ENCODE data around the gene WASF3.

WASF3 gene

DNA sequence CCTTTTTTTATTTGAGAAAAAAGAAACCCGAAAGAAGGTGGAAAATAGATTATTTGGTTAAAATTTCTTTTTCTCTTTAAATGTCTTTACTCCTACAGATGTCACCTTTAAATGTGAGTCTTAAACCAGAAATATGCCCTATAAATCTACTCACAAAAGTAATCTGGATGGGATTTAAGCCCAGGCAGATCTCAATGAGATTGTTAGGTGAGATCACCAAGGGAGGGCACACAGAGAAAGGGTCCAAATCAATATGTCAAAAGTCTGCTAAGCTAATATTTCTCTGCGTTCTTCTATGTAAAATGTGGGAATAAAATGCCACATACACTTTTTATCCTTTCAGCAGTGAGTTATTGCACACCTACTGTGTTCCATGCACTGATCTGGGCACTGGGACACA lies 32.9 kb downstream of the WASF3 start:
- no peak for DNase-seq (ENCODE audit: low read depth in 2 of 2)

DNA sequence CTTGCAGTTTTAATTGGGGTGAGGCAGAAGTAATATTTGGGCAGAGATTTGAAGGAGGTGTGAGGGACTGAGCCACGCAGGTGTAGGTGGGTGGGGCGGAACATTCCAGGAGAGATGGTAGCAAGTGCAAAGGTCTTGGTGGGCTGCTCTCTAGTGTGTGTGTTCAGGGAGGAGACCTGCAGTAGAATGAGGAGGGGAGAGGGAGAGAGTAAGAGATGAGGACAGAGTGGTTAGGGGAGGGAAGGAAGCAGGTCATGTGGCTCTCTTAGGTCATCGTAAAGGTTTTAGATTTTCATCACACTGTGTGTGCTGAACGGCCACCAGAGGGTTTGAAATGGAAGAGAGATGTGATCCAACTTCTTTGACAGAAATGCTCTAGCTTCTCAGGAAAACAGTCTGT lies 33.5 kb downstream of the WASF3 start:
- DNase-seq (ENCODE audit: low read depth in 2 of 2), result no peak

DNA sequence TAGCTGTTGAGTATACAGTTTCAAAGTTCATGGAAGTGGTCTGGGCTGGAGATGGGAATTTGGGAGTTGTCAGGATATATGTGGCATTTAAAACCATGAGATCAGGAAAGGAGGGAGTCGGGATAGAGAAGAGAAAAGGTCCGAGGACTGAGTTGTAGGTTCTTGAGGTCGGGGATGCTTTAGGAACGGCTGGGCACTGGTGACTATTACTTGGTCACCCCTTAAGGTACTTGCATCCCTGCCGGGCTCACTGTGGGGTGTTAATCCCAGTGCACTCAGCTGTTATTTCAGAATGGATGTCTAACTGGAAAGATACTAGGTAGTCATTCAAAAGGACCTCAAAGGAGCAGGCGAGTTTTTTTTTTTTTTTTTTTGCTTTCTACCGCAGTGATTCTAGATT lies 34.2 kb downstream of the WASF3 start:
- DNase-seq (ENCODE audit: low read depth in 2 of 2), result no peak

- DNase-seq (ENCODE audit: low read depth in 2 of 2), result no peak
Measured at GRCh38 chr13:26593661-26594060, 36.2 kb downstream of the WASF3 start.

GRCh38 chr13:26594363-26594762 lies 36.9 kb downstream of the WASF3 start:
- no peak for DNase-seq (ENCODE audit: low read depth in 2 of 2)

- DNase-seq (ENCODE audit: low read depth in 2 of 2), result no peak
Measured at GRCh38 chr13:26596458-26596857, 39.0 kb downstream of the WASF3 start.

GRCh38 chr13:26599403-26599802 lies 41.9 kb downstream of the WASF3 start:
- DNase-seq (ENCODE audit: low read depth in 2 of 2), result no peak

DNA sequence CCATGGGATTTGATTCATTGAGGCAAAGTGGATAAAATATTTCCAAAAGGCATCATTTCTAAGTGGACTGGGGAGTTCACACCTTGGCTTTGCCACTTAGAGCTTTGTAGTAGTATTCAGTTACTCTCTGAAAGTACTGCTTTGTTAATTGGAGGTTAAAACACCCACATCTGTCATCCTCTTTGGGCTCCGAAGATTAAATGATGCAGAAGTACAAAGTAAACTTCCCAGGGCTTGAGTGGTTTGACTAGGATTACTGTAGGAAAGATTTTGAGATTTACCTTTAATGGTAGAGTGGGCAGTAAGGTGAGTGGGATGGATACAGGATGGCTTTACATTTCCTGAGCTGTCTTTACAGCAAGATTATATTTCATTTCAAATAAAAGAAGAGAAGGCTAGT lies 42.4 kb downstream of the WASF3 start:
- no peak for DNase-seq (ENCODE audit: low read depth in 2 of 2)

- DNase-seq (ENCODE audit: low read depth in 2 of 2), result no peak
Measured at GRCh38 chr13:26600343-26600742, 42.9 kb downstream of the WASF3 start.

GRCh38 chr13:26601669-26602068 lies 44.2 kb downstream of the WASF3 start:
- DNase-seq (ENCODE audit: low read depth in 2 of 2), result no peak

- DNase-seq (ENCODE audit: low read depth in 2 of 2), result no peak
Measured at GRCh38 chr13:26602783-26603182, 45.3 kb downstream of the WASF3 start.

- DNase-seq (ENCODE audit: low read depth in 2 of 2), result no peak
Measured at GRCh38 chr13:26604784-26605545, 47.5 kb downstream of the WASF3 start.

GRCh38 chr13:26605845-26606244 lies 48.4 kb downstream of the WASF3 start:
- DNase-seq (ENCODE audit: low read depth in 2 of 2), result no peak

DNA sequence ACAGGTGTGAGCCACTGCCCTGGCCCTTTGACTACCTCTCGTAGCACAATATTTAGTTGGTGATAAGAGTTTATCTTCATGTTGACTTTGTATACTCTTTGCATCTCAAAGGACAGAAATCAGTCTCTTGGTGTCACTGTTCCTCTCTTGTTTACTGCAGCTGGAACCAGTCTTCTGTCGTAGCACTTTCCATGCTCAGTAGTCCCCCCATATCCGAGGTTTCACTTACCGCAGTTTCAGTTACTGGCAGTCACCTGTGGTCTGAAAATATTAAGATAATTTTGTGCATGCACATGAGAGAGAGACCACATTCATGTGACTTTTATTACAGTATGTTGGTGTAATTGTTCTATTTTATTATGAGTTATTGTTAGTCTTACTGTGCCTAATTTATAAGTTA lies 49.1 kb downstream of the WASF3 start:
- no peak for DNase-seq (ENCODE audit: low read depth in 2 of 2)

- DNase-seq (ENCODE audit: low read depth in 2 of 2), result no peak
Measured at GRCh38 chr13:26614721-26615120, 57.2 kb downstream of the WASF3 start.

DNA sequence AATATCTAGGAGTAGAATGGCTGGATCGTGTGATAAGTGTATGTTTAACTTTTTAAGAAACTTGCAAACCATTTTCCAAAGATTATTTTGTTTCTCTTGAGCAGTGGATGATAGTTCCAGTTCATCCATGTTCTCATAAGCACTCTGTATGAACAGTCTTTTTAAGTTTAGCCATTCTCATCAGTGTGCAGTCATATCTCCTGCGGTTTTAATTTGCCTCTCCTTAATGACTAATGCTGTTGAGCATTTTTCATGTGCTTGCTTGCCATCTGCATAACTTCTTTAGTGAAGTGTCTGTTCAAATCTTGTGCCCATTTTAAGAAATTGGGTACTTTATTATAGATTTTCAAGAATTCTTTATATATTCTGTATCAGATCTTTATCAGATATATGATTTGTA lies 58.6 kb downstream of the WASF3 start:
- DNase-seq (ENCODE audit: low read depth in 2 of 2), result no peak

DNA sequence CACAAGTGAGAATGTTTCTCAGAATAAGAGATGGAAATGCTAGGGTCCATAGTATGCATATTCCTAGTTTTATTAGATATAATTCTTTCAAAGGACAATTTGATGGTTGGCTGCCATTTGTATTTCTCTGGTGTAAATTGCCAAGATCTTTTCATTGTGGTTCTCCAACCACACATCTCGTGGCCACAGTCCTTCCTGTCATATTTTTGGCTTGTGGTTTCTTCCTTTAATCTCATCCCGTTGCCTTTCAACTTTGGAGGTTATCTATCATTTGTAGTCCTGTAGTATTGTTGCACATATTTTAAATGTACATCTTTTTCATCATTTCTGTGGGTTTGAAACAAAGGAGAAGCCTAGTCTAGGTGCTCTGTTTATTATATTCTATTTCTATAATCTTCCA lies 61.2 kb downstream of the WASF3 start:
- DNase-seq (ENCODE audit: low read depth in 2 of 2), result no peak

DNA sequence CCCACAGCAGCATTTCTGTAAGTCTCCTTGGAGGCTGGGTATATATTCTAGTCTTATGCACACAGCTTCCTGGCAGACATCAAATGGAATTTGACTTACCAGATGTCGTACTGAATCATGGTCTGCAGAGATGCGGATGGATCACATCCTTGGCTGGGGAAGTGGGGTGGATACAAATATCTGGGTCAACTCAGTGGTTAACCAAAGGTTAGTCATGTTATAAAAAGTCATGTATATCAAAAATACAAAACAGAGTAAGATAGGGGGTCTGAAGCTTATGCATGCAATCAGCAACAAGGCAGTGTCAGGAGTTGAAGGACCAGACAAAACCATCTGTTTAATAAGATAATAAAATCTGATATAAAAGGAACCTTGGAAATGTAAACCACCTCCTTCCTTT lies 61.9 kb downstream of the WASF3 start:
- no peak for DNase-seq (ENCODE audit: low read depth in 2 of 2)

DNA sequence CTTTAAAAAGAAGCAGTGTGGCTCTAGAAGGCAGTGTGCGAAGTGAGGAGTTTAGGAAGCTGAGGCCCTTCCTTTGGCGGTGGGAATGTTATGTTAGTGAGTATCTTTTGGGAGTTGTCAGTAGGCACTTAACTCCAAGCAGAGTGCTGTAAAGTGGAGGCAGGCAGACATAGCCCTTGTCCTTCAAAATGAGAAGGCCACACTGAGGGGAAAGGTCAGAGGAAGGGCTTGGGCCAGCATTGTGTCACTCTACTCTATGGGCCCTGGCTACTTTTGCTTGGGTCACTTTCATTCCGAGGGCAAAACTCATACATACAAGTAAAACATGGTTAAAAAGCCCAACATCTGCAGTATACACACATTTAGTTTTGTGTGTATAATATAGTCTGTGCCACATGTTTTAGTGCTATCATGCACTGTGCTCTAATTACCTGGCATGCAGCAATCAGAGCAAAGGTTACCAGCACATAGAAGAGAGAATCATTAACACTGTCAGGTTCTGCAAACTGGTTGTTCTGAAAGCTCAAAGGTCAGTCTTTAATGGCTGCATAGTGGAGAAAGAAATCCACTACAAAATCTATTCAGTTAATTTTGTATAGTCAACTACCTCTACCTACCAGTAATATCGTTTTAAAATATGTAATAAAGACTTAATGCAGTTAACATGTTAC lies 64.4 kb downstream of the WASF3 start:
- DNase-seq (ENCODE audit: low read depth in 2 of 2), result no peak

DNA sequence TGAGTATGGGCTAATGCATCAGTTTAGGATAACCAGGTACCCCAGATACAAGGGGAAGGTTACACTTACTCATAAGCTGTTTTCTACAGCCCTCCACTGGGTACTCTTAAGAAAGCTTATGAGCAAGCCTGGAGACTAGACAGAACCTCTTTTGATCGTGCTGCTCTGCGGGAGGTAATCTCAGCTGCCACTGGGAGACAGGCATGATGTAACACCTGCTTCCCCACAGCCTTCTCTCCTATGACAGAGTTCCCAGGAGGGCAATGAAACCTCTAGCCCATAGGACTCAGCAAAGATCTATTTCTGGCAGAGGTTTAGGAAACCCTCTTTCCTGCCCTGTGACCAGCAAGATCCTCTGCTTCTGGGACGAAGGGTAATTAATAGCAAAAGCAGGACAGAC lies 65.6 kb downstream of the WASF3 start:
- DNase-seq (ENCODE audit: low read depth in 2 of 2), result no peak

DNA sequence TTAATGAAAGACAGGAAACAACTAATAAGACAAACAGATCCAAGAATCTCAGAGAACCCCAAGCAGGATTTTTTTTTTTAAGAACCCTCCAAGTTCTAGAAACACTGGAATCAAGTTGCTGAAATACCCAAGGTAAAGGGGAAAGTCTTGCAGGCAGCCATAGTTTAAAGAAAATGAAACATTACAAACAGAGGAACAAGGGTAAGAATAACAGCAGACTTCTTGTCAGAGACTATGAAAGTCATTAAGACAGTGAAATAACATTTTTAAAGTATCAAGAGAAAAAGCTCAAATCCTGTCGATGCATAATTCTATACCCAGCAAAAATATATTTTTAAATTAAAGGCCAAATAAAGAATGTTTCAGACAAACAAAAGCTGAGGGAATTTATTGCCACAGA lies 67.1 kb downstream of the WASF3 start:
- DNase-seq (ENCODE audit: low read depth in 2 of 2), result no peak

DNA sequence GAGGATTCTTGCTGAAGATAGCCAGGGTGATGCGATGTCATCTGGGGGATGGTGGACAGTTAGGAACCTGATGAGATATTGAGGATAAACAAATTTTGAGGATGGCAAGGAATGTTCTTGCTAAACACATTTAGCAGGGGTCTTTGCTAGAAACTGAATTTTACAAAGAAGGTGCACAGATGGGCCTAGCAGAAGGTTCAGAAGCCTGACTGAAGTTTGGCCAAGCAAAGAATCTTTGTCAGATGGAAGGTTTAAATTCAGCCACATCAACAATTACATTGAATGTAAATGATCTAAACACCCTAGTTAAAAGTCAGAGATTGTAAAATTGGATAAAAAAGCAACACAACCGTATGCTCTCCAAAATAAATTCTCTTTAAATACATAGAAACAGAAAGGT lies 68.8 kb downstream of the WASF3 start:
- DNase-seq (ENCODE audit: low read depth in 2 of 2), result no peak

- DNase-seq (ENCODE audit: low read depth in 2 of 2), result no peak
Measured at GRCh38 chr13:26628706-26629105, 71.2 kb downstream of the WASF3 start.

Measured in stimulated activated CD8-positive, alpha-beta memory T cell treated with anti-CD3 and anti-CD28 coated beads, Interleukin-7, amount 100 ng/mL, for 1 hour (primary cell).